GM23338 (cell line): ENCODE measurements around the gene PFN1.

Source experiments
- CTCF ChIP-seq, 2 experiments: fragments of 200-600 bp in 1 of 2; sonication (generic) in 1 of 2; conservative IDR thresholded peaks; 2 replicates each; pipeline versions ENCODE4 v1.5.1 to v1.6.1; 2016 to 2017; ENCODE audit warnings: antibody characterized with exemption in 2 of 2, low read depth in 2 of 2, mild to moderate bottlenecking in 2 of 2, moderate library complexity in 1 of 2
- REST ChIP-seq: IDR thresholded peaks from one replicate; pipeline ENCODE4 v1.6.1; 2018; ENCODE audit warnings: antibody characterized with exemption; ENCODE audit not compliant: unreplicated experiment

- TF ChIP-seq REST: no peak
- TF ChIP-seq CTCF (conservative IDR thresholded peaks at IDR 0.05; ENCODE audit: low read depth in 2 of 2): no peak
Observed at GRCh38 chr17:4966844-4967538, 18.7 kb upstream of the PFN1 start.
